IMR-90 (cell line): ENCODE measurements around the gene CNTN5. TPM values are rescaled to one million over a fixed set of nuclear protein-coding genes. Genes with fewer than 3 reads are reported as not detected.
A peak's percentile ranks its signal among the peaks of the same experiment; 100 is the strongest.

Experiments
- ATAC-seq: fragments of 200-7000 bp; cut with Tn5 transposase; 2 replicates; pipeline ENCODE4 v1.9.1; 2020; ENCODE audit warnings: low read depth, mild to moderate bottlenecking, moderate library complexity
- BruUV-seq: library from RNA; stranded (reverse); fragments of 400-500 nt; replicated peaks from 2 replicates; lab custom pipeline; 2021; lab: Mats Ljungman, UMichigan
- CTCF ChIA-PET: fragments of 300-600 bp; formaldehyde crosslinking; extraction: SDS; loops from one replicate; lab custom pipeline; 2021; ENCODE audit warnings: antibody characterized with exemption; lab: Yijun Ruan, JAX
- POLR2A ChIA-PET: fragments of 300-600 bp; sonication (Branson Sonifier 250); formaldehyde crosslinking; loops from one replicate; lab custom pipeline; 2022; ENCODE audit warnings: antibody characterized with exemption; ENCODE audit not compliant: unreplicated experiment; lab: Charles Lee
- DNase-seq: peaks from one replicate; pipeline ENCODE4 v3.0.0; 2013
- H2AFZ ChIP-seq: replicated peaks from 2 replicates; pipeline ENCODE3; 2013; ENCODE audit warnings: low read length, mild to moderate bottlenecking; ENCODE audit not compliant: poor library complexity
- H2AK5ac ChIP-seq: 2 replicates; pipeline ENCODE4 v1.6.1; 2013; ENCODE audit warnings: low read depth, low read length, inconsistent platforms
- H2AK9ac ChIP-seq: replicated peaks from 2 replicates; pipeline ENCODE3; 2013; ENCODE audit warnings: mild to moderate bottlenecking, low read depth, low read length, moderate library complexity; ENCODE audit not compliant: poor library complexity
- H2BK120ac ChIP-seq: 2 replicates; pipeline ENCODE4 v1.6.1; 2013; ENCODE audit warnings: low read depth, low read length, inconsistent platforms
- H2BK15ac ChIP-seq: 3 replicates; pipeline ENCODE4 v1.6.1; 2013; ENCODE audit warnings: low read depth, low read length, inconsistent platforms
- H2BK20ac ChIP-seq: 2 replicates; pipeline ENCODE4 v1.6.1; 2013; ENCODE audit warnings: low read depth, mild to moderate bottlenecking, inconsistent platforms, low read length, moderate library complexity
- H2BK5ac ChIP-seq: 2 replicates; pipeline ENCODE4 v1.6.1; 2013; ENCODE audit warnings: mild to moderate bottlenecking, low read depth, low read length, inconsistent platforms; ENCODE audit not compliant: poor library complexity, severe bottlenecking
- H3K14ac ChIP-seq: replicated peaks from 2 replicates; pipeline ENCODE4 v1.6.1; 2013; ENCODE audit warnings: low read depth, low read length, inconsistent platforms
- H3K18ac ChIP-seq: 2 replicates; pipeline ENCODE4 v1.6.1; 2013; ENCODE audit warnings: low read depth, low read length, control low read depth
- H3K23ac ChIP-seq: 2 replicates; pipeline ENCODE4 v1.6.1; 2013; ENCODE audit warnings: low read depth, low read length, inconsistent platforms
- H3K27ac ChIP-seq: 2 replicates; pipeline ENCODE4 v1.5.1; 2013; ENCODE audit warnings: mild to moderate bottlenecking, control low read depth, low read length; ENCODE audit not compliant: insufficient read depth
- H3K27me3 ChIP-seq: 2 replicates; pipeline ENCODE4 v1.6.1; 2013; ENCODE audit warnings: low read length; ENCODE audit not compliant: control insufficient read depth, insufficient read depth
- H3K36me3 ChIP-seq: 2 replicates; pipeline ENCODE4 v1.6.1; 2013; ENCODE audit warnings: low read length, mixed read lengths; ENCODE audit not compliant: control insufficient read depth, insufficient read depth
- H3K4ac ChIP-seq: 2 replicates; pipeline ENCODE4 v1.6.1; 2013; ENCODE audit warnings: low read depth, low read length, inconsistent platforms
- H3K4me1 ChIP-seq: 2 replicates; pipeline ENCODE4 v1.6.1; 2013; ENCODE audit warnings: low read length, mixed read lengths; ENCODE audit not compliant: control insufficient read depth, insufficient read depth
- H3K4me2 ChIP-seq: 2 replicates; pipeline ENCODE4 v1.6.1; 2013; ENCODE audit warnings: low read depth, mild to moderate bottlenecking, control low read depth, low read length, moderate library complexity
- H3K4me3 ChIP-seq: 2 replicates; pipeline ENCODE4 v1.5.1; 2013; ENCODE audit warnings: low read depth, mild to moderate bottlenecking, control low read depth, low read length, moderate library complexity; ENCODE audit not compliant: insufficient read depth
- H3K56ac ChIP-seq: 2 replicates; pipeline ENCODE4 v1.6.1; 2013; ENCODE audit warnings: low read length, inconsistent platforms; ENCODE audit not compliant: insufficient read depth; ENCODE audit errors: extremely low read depth
- H3K79me1 ChIP-seq, 2 experiments: 2 replicates each; pipeline ENCODE4 v1.6.1; 2013; ENCODE audit warnings: low read length in 2 of 2, inconsistent platforms in 1 of 2, low read depth in 1 of 2
- H3K9ac ChIP-seq: 2 replicates; pipeline ENCODE4 v1.6.1; 2013; ENCODE audit warnings: low read depth, low read length, control low read depth
- H3K9me1 ChIP-seq: 2 replicates; pipeline ENCODE4 v1.6.1; 2013; ENCODE audit warnings: low read length, inconsistent platforms; ENCODE audit not compliant: insufficient read depth
- H3K9me3 ChIP-seq: 2 replicates; pipeline ENCODE4 v1.6.1; 2013; ENCODE audit warnings: low read length; ENCODE audit not compliant: control insufficient read depth, insufficient read depth
- H4K20me1 ChIP-seq: 2 replicates; pipeline ENCODE4 v1.6.1; 2013; ENCODE audit warnings: low read length, inconsistent platforms; ENCODE audit not compliant: insufficient read depth
- H4K5ac ChIP-seq: 2 replicates; pipeline ENCODE4 v1.6.1; 2013; ENCODE audit warnings: mild to moderate bottlenecking, low read depth, low read length, control low read depth
- H4K8ac ChIP-seq, 2 experiments: 2 replicates each; pipeline ENCODE4 v1.6.1; 2013; ENCODE audit warnings: low read depth in 2 of 2, low read length in 2 of 2, control low read depth in 1 of 2, inconsistent platforms in 1 of 2
- H4K91ac ChIP-seq: 2 replicates; pipeline ENCODE4 v1.6.1; 2013; ENCODE audit warnings: low read depth, low read length, inconsistent platforms; ENCODE audit not compliant: insufficient read depth
- ELK1 ChIP-seq: fragments of 150-350 bp; IDR thresholded peaks from 2 replicates; pipeline ENCODE4 v1.6.1; 2016; ENCODE audit warnings: low read depth, mild to moderate bottlenecking, low read length, moderate library complexity, borderline replicate concordance
- FOS ChIP-seq: fragments of 150-350 bp; IDR thresholded peaks from 2 replicates; pipeline ENCODE4 v1.6.1; 2016; ENCODE audit warnings: low read depth, low read length
- MAFK ChIP-seq: IDR thresholded peaks from 2 replicates; pipeline ENCODE4 v1.6.1; 2012; ENCODE audit warnings: low read depth, low read length, improper control_type of control experiment
- MXI1 ChIP-seq: IDR thresholded peaks from 2 replicates; pipeline ENCODE4 v1.6.1; 2012; ENCODE audit warnings: low read depth, mild to moderate bottlenecking, low read length, moderate library complexity, borderline replicate concordance
- WGBS, 2 experiments: methylation state at CpG; one replicate each; pipeline versions ENCODE4 v1.1.5 to v1.1.7; 2013; ENCODE audit warnings: missing lambda C conversion rate in 2 of 2; ENCODE audit not compliant: insufficient read length in 1 of 2; ENCODE audit errors: extremely low coverage in 2 of 2; 5-methylcytosine and 5-hydroxymethylcytosine counted together
- dilution Hi-C: fragments of 300-500 bp; cut with HindIII; formaldehyde crosslinking; loops from one replicate; pipeline ENCODE4 v1.14.3; 2018; ENCODE audit warnings: low sequenced_read_pairs; ENCODE audit not compliant: unreplicated experiment
- in situ Hi-C: fragments of 300-500 bp; cut with MboI; formaldehyde crosslinking; loops from 3 replicates; pipeline ENCODE4 v1.14.3; 2019; ENCODE audit warnings: low sequenced_read_pairs, inconsistent platforms, mixed read lengths
- intact Hi-C: fragments of 100-400 bp; cut with micrococcal nuclease; formaldehyde crosslinking; loops from 2 replicates; pipeline ENCODE4 v1.10.0; 2022
- polyA plus RNA-seq, 3 experiments: library from polyadenylated mRNA; depleted of rRNA; stranded (reverse); fragments of >200 nt; gene quantifications; 2 replicates each; pipeline ENCODE4 v1.2.3, GENCODE V29; 2012; ENCODE audit warnings: low replicate concordance in 1 of 3
- total RNA-seq: library from RNA; depleted of rRNA; stranded (reverse); fragments of >200 nt; gene quantifications from 2 replicates; pipeline ENCODE4 v1.2.3, GENCODE V29; 2012

The CNTN5 gene
- total and polyA plus RNA-seq, 2 of the 4 experiments (the other 2 are of a cell fraction), result not detected

DNA sequence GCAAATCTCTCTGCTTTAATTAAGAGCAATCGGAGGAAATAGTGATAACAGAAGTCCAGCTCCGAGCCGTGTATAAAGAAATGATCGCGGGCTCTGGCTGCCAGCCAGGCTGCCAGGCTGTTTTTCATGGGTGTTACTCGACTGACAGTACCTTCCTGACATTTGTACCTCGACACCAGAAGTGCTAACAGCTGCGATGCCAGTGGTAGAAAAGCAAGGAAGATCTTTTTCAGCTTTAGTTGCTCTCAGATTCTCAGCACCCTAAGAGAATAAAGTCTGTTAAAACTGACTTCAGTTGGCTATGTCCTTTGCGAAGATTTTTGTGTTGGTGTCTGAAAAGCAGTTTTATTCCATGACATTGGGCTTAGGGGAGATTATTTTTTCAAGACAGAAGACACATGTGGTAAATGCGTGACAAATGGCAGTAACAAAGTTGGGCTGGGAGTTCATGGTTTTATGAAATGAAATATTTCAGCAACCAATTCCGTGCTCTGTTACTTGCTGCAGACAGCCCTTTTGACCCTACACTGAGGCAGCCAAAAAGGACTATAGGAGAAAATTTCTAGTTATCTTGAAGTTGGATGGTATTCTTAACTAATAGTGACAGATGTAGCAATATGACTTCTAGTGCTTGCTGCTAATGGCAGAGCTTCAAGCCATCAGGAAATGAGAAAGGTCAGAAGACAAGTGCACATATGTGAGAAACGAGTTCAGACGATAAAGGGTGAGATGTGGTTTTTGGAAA lies 296.2 kb downstream of the CNTN5 start:
- Histone ChIP-seq H2BK120ac (0 out of 2 replicates have a peak overlapping the region, but pooled peaks have one; percentile 40), H3K18ac (no peak overlapping the region), H3K9me1 (no peaks in the 10 kb centered on the region), H4K5ac (no peak overlapping the region), H3K23ac (no peak overlapping the region), H3K27ac (no peak overlapping the region), H3K4ac (no peak overlapping the region), H4K20me1 (no peaks in the 10 kb centered on the region), H3K9ac (no peak overlapping the region), H2BK20ac (no peak overlapping the region), H3K4me2 (peak overlapping the region; percentile 47), H4K8ac (no peak overlapping the region), H3K14ac (no peak overlapping the region), H3K4me3 (peak overlapping the region; percentile 5; the same call in 1 of the 2 replicates), H4K91ac (no peak overlapping the region), H2AK5ac (no peak overlapping the region), H2BK5ac (no peak overlapping the region), H3K4me1 (no peaks in the 10 kb centered on the region; the same call in 1 of the 2 replicates), H3K27me3 (no peaks in the 10 kb centered on the region), H2AK9ac (no peak overlapping the region), H3K79me1 (no peaks in the 10 kb centered on the region), H2BK15ac (no peak overlapping the region), H3K56ac (no peak overlapping the region), H3K36me3 (no peaks in the 10 kb centered on the region), H2AFZ (peak overlapping the region; percentile 74), H3K9me3 (no peaks in the 10 kb centered on the region)
- no CpG with 5 or more reads among the region's 13 CpGs for WGBS, 2 experiments
- dilution Hi-C loops, result no loop called here
- in situ Hi-C loops, result no loop called here
- TF ChIP-seq MXI1 (no peak), MAFK (no peak), ELK1 (no peak), FOS (no peak)
- BruUV-seq, result no TSS peak
- POLR2A ChIA-PET, result no interaction called here
- CTCF ChIA-PET, result interaction anchor here (0.6 kb wide), 1 partner anchor 30 kb away, joined by 7 read pairs; no protein-coding TSS in a partner anchor
- ATAC-seq (no peak; the same call in 1 of the 2 replicates), DNase-seq (no peak)
- intact Hi-C loops, result no loop called here
